HTR-8/SVneo (cell line): ENCODE results near the gene SLC25A53.
"Not testable (repeated sequence)": the region's sequence is repeated elsewhere in the genome, so short reads cannot be mapped to it uniquely, and the experiment has no call there.

Experiments
- DNase-seq: peaks from one replicate; pipeline ENCODE4 v3.0.0; 2011; ENCODE audit warnings: low spot score, mixed read lengths; ENCODE audit not compliant: insufficient read length
- FAIRE-seq: peaks from 2 replicates; lab custom pipeline; 2011; peaks lifted over from hg19 to GRCh38; lab: Jason Lieb, UNC

The SLC25A53 gene

GRCh38 chrX:104084063-104084462 is 72.7 kb downstream of the SLC25A53 start:
- FAIRE-seq: no peak
- DNase-seq: no peak

GRCh38 chrX:104077854-104078253 is 79.0 kb downstream of the SLC25A53 start:
- not testable (repeated sequence) for DNase-seq, FAIRE-seq

- not testable (repeated sequence) for DNase-seq, FAIRE-seq
Measured at GRCh38 chrX:104075778-104076445, 80.9 kb downstream of the SLC25A53 start, which contains the start of gene TMSB15C. TSS of gene TMSB15C (minus strand) at chrX:104076236.

DNA sequence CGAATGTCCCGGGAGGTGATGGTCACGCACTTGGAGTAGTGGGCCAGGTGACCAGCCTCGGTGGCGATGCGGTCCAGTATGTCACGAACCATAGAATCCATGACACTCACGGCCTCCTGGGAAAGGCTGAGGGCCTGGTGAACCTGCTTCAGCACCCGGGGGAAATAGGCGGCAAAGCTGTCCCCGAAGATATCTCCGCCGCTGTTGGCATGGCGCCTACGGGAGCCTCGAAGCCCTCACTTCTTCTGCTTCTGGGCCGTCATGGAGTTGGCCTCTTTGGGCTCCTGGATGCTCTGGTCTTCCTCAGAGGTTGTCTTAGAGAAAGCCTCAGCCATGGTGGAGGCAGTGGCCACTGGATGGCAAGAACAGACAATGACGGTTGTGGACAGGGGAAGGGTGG is 94.2 kb downstream of the SLC25A53 start:
- DNase-seq, FAIRE-seq: not testable (repeated sequence)

- not testable (repeated sequence) for FAIRE-seq, DNase-seq
Measured at GRCh38 chrX:104054956-104055355, 101.9 kb downstream of the SLC25A53 start.
